Pancreas (tissue), 10 donors: ENCODE results near the gene SLC39A11. TPM values are rescaled to one million over a fixed set of nuclear protein-coding genes. Genes with fewer than 3 reads are reported as not detected.
A peak's percentile ranks its signal among the peaks of the same experiment; 100 is the strongest.
"Not testable (repeated sequence)": the region's sequence is repeated elsewhere in the genome, so short reads cannot be mapped to it uniquely, and the experiment has no call there.

Source experiments
- ATAC-seq, 4 donors: fragments of 200-7000 bp; cut with Tn5 transposase; one replicate each; pipeline versions ENCODE4 v1.8.0 to v1.9.1; 2020; ENCODE audit warnings: mild to moderate bottlenecking in 4 of 4, moderate library complexity in 4 of 4
- DNase-seq, 6 donors: peaks; one replicate each; pipeline ENCODE4 v3.0.0-alpha.2; 2020
- FAIRE-seq: peaks from 2 replicates; lab custom pipeline; 2012; peaks lifted over from hg19 to GRCh38; lab: Jason Lieb, UNC
- H3K27ac ChIP-seq, 4 donors: fragments of 200-600 bp; sonication (generic); 1 replicate in 3 of 4; 2 replicates in 1 of 4; pipeline versions ENCODE4 v1.5.0 to v1.8.0; 2020
- H3K27me3 ChIP-seq, 4 donors: fragments of 200-600 bp; one replicate each; pipeline ENCODE4 v1.8.0; 2021
- H3K36me3 ChIP-seq, 3 donors: fragments of 200-600 bp; sonication (generic) in 1 of 3; one replicate each; pipeline versions ENCODE4 v1.5.0 to v1.8.0; 2020 to 2021
- H3K4me1 ChIP-seq, 3 donors: fragments of 200-600 bp; one replicate each; pipeline ENCODE4 v1.8.0; 2021
- H3K4me3 ChIP-seq, 4 donors: fragments of 200-600 bp; sonication (generic) in 2 of 4; one replicate each; pipeline versions ENCODE4 v1.5.0 to v1.8.0; 2020 to 2021
- H3K9me3 ChIP-seq, 4 donors: fragments of 200-600 bp; one replicate each; pipeline ENCODE4 v1.8.0; 2021
- WGBS, 2 donors: extraction: QIAGEN DNeasy Blood & Tissue Kit; methylation state at CpG; one replicate each; pipeline ENCODE4 v1.1.7; 2013; 5-methylcytosine and 5-hydroxymethylcytosine counted together
- intact Hi-C, 3 donors: fragments of 100-400 bp; cut with DNase I; formaldehyde crosslinking; loops; one replicate each; pipeline versions ENCODE4 v1.11.1 to v1.14.2; 2022
- polyA plus RNA-seq, 2 donors: library from polyadenylated mRNA; stranded (reverse); fragments of 200-250 nt; gene quantifications; one replicate each; pipeline ENCODE4 v1.2.3, GENCODE V29; 2013
- total RNA-seq, 6 donors: library from RNA; stranded (reverse); fragmentation: NEBNext Ultra II Directional in 4 of 6; extraction: Animal tissue kit (Norgen Biotek cat#: 25700) in 4 of 6; gene quantifications; one replicate each; pipeline versions ENCODE4 v1.2.1 to v1.2.4, GENCODE V29; 2021 to 2023
- TF ChIP-seq, protein P1 (sequence below), 4 donors: fragments of 200-600 bp; sonication (generic) in 3 of 4; IDR thresholded peaks; one replicate each; pipeline versions ENCODE4 v1.5.0 to v1.8.0; 2021; ENCODE audit warnings: antibody characterized with exemption in 4 of 4
- donor health status: healthy with polysubstance abuse.
- donor health status: DM: no; HTN: no; CAD: no; lungs with moderate emphysema.
- donor health status: DM: no; HTN: no; CAD: no.
- donor health status: control.
- donor health status: control.
- donor health status: Bipolar disorder and iron deficiency.
- donor health status: DM: yes; HTN: yes; CAD: no.
- donor health status: DM: no; HTN: no; CAD: no.
- donor health status: DM: no; HTN: no; CAD: no.
- donor health status: DM: yes; HTN: yes; CAD: no.

The SLC39A11 gene
- total and polyA plus RNA-seq, 8 donors: 7.9 to 32.9 (median 19.9) TPM

DNA sequence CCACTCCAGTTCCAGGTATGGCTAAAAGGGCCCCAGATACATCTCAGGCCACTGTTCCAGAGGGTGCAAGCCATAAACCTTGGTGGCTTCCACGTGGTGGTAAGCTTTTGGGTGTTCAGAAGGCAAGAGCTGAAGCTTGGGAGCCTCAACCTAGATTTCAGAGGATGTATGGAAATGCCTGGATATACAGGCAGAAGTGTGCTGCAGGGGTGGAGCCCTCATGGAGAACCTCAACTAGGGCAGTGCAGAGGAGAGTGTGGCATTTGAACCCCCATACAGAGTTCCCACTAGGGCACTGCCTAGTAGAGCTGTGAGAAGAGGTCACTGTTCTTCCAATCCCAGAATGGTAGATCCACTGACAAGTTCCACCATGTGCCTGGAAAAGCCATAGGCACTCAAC, 267.3 kb downstream of the SLC39A11 start:
- 61 to 64% methylated on average over 1 of the region's 1 CpG for WGBS, 2 donors
- Histone ChIP-seq H3K4me1 (no peaks in the 10 kb centered on the region), H3K27ac (no peak overlapping the region), H3K27me3 (no peaks in the 10 kb centered on the region), H3K36me3 (no peaks in the 10 kb centered on the region), H3K4me3 (no peak overlapping the region), H3K9me3 (no peaks in the 10 kb centered on the region)
- TF ChIP-seq, protein P1, sequence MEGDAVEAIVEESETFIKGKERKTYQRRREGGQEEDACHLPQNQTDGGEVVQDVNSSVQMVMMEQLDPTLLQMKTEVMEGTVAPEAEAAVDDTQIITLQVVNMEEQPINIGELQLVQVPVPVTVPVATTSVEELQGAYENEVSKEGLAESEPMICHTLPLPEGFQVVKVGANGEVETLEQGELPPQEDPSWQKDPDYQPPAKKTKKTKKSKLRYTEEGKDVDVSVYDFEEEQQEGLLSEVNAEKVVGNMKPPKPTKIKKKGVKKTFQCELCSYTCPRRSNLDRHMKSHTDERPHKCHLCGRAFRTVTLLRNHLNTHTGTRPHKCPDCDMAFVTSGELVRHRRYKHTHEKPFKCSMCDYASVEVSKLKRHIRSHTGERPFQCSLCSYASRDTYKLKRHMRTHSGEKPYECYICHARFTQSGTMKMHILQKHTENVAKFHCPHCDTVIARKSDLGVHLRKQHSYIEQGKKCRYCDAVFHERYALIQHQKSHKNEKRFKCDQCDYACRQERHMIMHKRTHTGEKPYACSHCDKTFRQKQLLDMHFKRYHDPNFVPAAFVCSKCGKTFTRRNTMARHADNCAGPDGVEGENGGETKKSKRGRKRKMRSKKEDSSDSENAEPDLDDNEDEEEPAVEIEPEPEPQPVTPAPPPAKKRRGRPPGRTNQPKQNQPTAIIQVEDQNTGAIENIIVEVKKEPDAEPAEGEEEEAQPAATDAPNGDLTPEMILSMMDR (IDR thresholded peaks at IDR 0.05): no peak
- FAIRE-seq (no peak), DNase-seq (no peak), ATAC-seq (no peak)
- intact Hi-C loops: no loop called here

DNA sequence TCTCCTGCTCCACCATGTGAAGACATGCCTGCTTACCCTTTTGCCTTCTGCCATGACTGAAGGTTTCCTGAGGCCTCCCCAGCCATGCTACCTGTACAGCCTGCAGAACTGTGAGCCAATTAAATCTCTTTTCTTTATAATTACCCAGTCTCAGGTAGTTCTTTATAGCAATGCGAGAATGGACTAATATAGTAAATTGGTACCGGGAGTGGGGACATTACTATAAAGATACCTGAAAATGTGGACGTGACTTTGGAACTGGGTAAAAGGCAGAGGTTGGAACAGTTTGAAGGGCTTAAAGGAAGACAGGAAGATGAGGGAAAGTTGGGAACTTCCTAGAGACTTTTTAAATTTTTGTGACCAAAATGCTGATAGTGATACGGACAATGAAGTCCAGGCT, 268.2 kb downstream of the SLC39A11 start:
- FAIRE-seq, intact Hi-C loops: not testable (repeated sequence)
- 97 to 98% methylated on average over 4 of the region's 4 CpGs for WGBS, 2 donors

DNA sequence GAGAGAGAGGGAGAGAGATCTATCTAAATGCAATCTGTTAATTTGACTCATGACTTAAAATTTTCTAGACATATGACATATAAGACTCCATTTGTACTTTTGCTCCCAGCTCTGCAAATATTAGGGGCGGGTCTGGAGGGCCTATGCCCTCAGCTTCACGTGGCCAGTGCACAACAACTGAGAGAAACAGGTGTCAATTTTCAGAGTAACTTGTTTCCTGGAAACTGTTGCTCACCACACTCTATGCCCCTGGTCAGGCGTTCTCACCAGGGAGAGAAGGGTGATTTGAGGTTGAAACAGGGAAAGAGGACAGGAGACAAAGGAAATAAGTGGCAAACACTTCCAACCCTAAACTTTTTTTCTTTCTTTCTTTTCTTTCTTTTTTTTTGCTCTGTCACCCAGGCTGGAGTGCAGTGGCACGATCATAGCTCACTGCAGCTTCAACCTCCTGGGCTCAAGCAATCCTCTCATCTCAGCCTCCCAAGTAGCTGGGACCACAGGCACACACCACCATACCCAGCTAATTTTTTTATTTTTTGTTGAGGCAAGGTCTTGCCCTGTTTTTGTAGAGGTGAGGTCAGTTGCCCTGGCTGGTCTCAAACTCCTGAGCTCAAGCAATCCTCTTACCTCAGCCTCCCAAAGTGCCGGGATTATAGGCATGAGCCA, 270.0 kb downstream of the SLC39A11 start:
- 69 to 76% methylated on average over 5 of the region's 5 CpGs for WGBS, 2 donors
- Histone ChIP-seq H3K27ac (no peak overlapping the region), H3K4me1 (no peaks in the 10 kb centered on the region), H3K4me3 (no peak overlapping the region), H3K9me3 (no peaks in the 10 kb centered on the region), H3K27me3 (no peaks in the 10 kb centered on the region), H3K36me3 (no peaks in the 10 kb centered on the region)
- ATAC-seq: peak in 3 of 4 donors; percentile 49 to 88 (median 87)
- peak in 1 of 6 donors; percentile 27 for DNase-seq
- TF ChIP-seq, protein P1 (IDR thresholded peaks at IDR 0.05): no peak
- FAIRE-seq: no peak
- intact Hi-C loops: no loop called here

More for the DNA sequence above, 268.2 kb downstream of the SLC39A11 start:
- not testable (repeated sequence) for H3K9me3 ChIP-seq, H3K36me3 ChIP-seq, H3K27ac ChIP-seq, DNase-seq, H3K4me3 ChIP-seq, H3K4me1 ChIP-seq, ATAC-seq, H3K27me3 ChIP-seq

DNA sequence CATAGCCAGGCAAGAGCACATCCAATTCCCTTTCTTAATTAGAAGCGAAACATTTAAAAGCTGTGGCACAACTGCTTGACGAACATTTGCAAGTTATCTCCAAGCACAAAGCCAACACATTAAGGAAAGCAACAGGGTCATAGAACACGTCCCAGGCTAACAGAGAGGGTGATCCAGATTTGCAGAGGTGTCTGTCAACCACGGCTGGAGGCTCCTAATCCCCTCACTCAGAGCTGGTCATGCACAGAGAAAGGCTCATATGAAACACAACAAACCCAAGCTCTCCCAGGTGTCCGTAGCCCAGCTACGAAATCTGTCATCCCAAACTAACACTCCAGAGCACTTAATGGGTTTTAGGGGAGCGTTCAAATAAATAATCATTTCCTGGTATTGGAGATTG, 276.1 kb downstream of the SLC39A11 start:
- H3K4me1 ChIP-seq: no peaks in the 10 kb centered on the region
- no peaks in the 10 kb centered on the region for H3K36me3 ChIP-seq
- H3K27me3 ChIP-seq: no peaks in the 10 kb centered on the region
- H3K9me3 ChIP-seq: no peaks in the 10 kb centered on the region
- FAIRE-seq (no peak), ATAC-seq (peak in 2 of 4 donors; percentile 31 to 45), DNase-seq (no peak)
- intact Hi-C loops: no loop called here
- TF ChIP-seq, protein P1 (IDR thresholded peaks at IDR 0.05): no peak
- H3K27ac ChIP-seq: no peak overlapping the region
- 90% methylated on average over 7 of the region's 7 CpGs for WGBS, 2 donors
- H3K4me3 ChIP-seq: no peak overlapping the region

DNA sequence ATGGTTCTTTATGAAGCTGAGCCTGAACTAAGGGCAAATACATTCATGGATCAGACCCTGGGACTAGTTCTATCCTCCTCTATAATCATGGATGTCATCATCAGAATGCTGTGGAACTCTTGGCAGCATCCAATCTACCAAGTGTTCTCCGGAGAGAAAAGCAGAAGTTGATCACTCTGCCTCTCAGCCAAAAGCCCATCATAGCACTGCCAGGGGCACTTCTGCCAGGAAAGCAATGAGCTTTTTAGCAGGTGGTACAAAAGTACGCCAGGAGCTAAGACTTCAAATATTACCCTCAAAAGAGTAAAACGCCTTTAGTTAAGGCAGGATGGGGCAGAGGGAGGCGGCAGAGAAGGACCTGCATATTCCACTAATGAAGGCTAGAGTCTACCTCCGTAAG, 279.0 kb downstream of the SLC39A11 start:
- TF ChIP-seq, protein P1 (IDR thresholded peaks at IDR 0.05): no peak
- no peaks in the 10 kb centered on the region for H3K4me1 ChIP-seq
- no peak overlapping the region for H3K4me3 ChIP-seq
- H3K36me3 ChIP-seq: no peaks in the 10 kb centered on the region
- no peaks in the 10 kb centered on the region for H3K9me3 ChIP-seq
- intact Hi-C loops: no loop called here
- no peak overlapping the region for H3K27ac ChIP-seq
- 92 to 95% methylated on average over 5 of the region's 5 CpGs for WGBS, 2 donors
- ATAC-seq: no peak
- H3K27me3 ChIP-seq: no peaks in the 10 kb centered on the region
- no peak for FAIRE-seq
- DNase-seq: no peak
